WERI-Rb-1 (cell line): ENCODE data around the gene ATXN7L1.

Experiments used
- DNase-seq: peaks from one replicate; pipeline ENCODE4 v3.0.0-alpha.2; 2020
- H3K27ac ChIP-seq: fragments of 250-450 bp; sonication (Bioruptor Pico); 2 replicates; pipeline ENCODE4 v1.5.1; 2020; ENCODE audit warnings: mild to moderate bottlenecking, moderate library complexity
- H3K27me3 ChIP-seq: fragments of 250-450 bp; sonication (Bioruptor Pico); 2 replicates; pipeline ENCODE4 v1.5.1; 2021; ENCODE audit warnings: mild to moderate bottlenecking, low read depth, moderate library complexity; ENCODE audit not compliant: insufficient read depth, severe bottlenecking
- H3K36me3 ChIP-seq: fragments of 250-450 bp; sonication (Bioruptor Pico); 2 replicates; pipeline ENCODE4 v1.5.1; 2020; ENCODE audit warnings: mild to moderate bottlenecking, moderate library complexity
- H3K4me3 ChIP-seq: 2 replicates; pipeline ENCODE4 v1.5.1; 2011; ENCODE audit warnings: low read depth, mild to moderate bottlenecking, control low read depth, low read length
- H3K9me3 ChIP-seq: fragments of 250-450 bp; sonication (Bioruptor Pico); 2 replicates; pipeline ENCODE4 v1.5.1; 2021; ENCODE audit warnings: mild to moderate bottlenecking, moderate library complexity; ENCODE audit not compliant: severe bottlenecking
- CTCF ChIP-seq: IDR thresholded peaks from 2 replicates; pipeline ENCODE4 v1.5.1; 2011; ENCODE audit warnings: low read depth, mild to moderate bottlenecking, control low read depth, inconsistent platforms, low read length

The ATXN7L1 gene

GRCh38 chr7:105800849-105801534, 75.4 kb downstream of the ATXN7L1 start:
- Histone ChIP-seq H3K27ac (no peak overlapping the region), H3K27me3 (no peaks in the 10 kb centered on the region), H3K4me3 (no peak overlapping the region), H3K36me3 (no peaks in the 10 kb centered on the region), H3K9me3 (no peaks in the 10 kb centered on the region)
- no peak for TF ChIP-seq CTCF
- no peak for DNase-seq

- no peak for DNase-seq
- Histone ChIP-seq H3K27me3 (no peaks in the 10 kb centered on the region), H3K27ac (no peak overlapping the region), H3K4me3 (no peak overlapping the region), H3K9me3 (no peaks in the 10 kb centered on the region), H3K36me3 (no peaks in the 10 kb centered on the region)
- TF ChIP-seq CTCF, result no peak
Measured at GRCh38 chr7:105800442-105800841, 76.0 kb downstream of the ATXN7L1 start.

- H3K27me3 ChIP-seq, result no peaks in the 10 kb centered on the region
- no peaks in the 10 kb centered on the region for H3K36me3 ChIP-seq
- no peak overlapping the region for H3K4me3 ChIP-seq
- H3K9me3 ChIP-seq, result no peaks in the 10 kb centered on the region
- TF ChIP-seq CTCF, result no peak
- H3K27ac ChIP-seq, result no peak overlapping the region
- no peak for DNase-seq
Measured at GRCh38 chr7:105799677-105800076, 76.7 kb downstream of the ATXN7L1 start.

DNA sequence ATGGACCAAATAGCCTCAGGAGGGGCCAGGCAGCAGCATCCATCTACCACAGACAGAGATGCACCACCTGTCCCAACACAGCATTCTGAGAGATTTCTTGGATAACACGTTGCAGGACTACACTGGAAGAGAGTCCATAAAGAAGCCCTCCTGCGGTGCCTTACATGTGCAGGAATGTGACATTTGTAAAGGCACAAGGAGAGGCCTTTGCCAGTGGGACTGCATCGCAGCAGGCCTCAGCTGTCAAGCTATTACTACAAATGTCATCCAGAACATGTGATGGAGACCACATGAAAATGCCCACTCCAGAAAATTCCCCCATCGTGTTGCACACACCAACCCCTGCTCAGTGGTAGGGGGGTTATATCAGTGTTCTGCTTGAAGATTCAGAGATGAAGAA, 77.4 kb downstream of the ATXN7L1 start:
- no peak for DNase-seq
- Histone ChIP-seq H3K36me3 (no peaks in the 10 kb centered on the region), H3K27ac (no peak overlapping the region), H3K9me3 (no peaks in the 10 kb centered on the region), H3K27me3 (no peaks in the 10 kb centered on the region), H3K4me3 (no peak overlapping the region)
- TF ChIP-seq CTCF, result no peak

- no peak overlapping the region for H3K27ac ChIP-seq
- H3K4me3 ChIP-seq, result no peak overlapping the region
- no peaks in the 10 kb centered on the region for H3K27me3 ChIP-seq
- no peaks in the 10 kb centered on the region for H3K36me3 ChIP-seq
- no peak for TF ChIP-seq CTCF
- DNase-seq, result no peak
- no peaks in the 10 kb centered on the region for H3K9me3 ChIP-seq
Measured at GRCh38 chr7:105797652-105798051, 78.7 kb downstream of the ATXN7L1 start.

DNA sequence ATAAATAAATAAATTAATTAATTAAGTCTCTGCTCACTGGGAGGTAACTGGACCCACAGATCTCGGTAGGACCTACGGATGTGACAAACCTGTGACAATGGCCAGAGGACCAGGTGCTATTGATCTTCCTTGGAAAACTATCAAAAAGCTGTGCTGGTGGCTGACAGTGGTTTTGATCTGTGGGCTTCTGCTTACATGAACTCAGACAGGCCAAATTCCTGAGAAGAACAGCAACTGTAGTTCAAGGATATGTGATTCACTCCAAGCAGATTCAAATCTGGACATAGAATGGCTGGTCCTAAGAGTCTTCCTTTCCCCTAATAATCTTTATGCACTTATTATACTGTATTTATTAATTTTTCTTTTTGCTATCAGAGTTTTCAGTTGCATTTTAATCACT, 80.0 kb downstream of the ATXN7L1 start:
- TF ChIP-seq CTCF, result no peak
- H3K4me3 ChIP-seq, result no peak overlapping the region
- H3K9me3 ChIP-seq, result no peaks in the 10 kb centered on the region
- H3K27ac ChIP-seq, result no peak overlapping the region
- no peaks in the 10 kb centered on the region for H3K36me3 ChIP-seq
- no peak for DNase-seq
- no peaks in the 10 kb centered on the region for H3K27me3 ChIP-seq
